Measurements from ENCODE around the gene ZNF771.

GRCh38 chr16:30429418-30429677, 21.9 kb downstream of the ZNF771 start:
- TF ChIP-seq CTCF (IDR thresholded peaks at IDR 0.05; ENCODE audit: extremely low read depth in 1 of 2, insufficient read depth in 1 of 2, low read depth in 1 of 2, low read length in 2 of 2) (no peak), POLR2A (IDR thresholded peaks at IDR 0.05; ENCODE audit: low read depth, low read length) (no peak), EZH2 (IDR thresholded peaks at IDR 0.05; ENCODE audit: borderline replicate concordance, low read depth, low read length, severe bottlenecking) (no peak), GATA2 (IDR thresholded peaks at IDR 0.05; ENCODE audit: insufficient read depth, insufficient read length, low read depth, low read length) (no peak), POLR2AphosphoS5 (IDR thresholded peaks at IDR 0.05; ENCODE audit: insufficient read depth, low read depth, low read length) (no peak), JUN (IDR thresholded peaks at IDR 0.05; ENCODE audit: borderline replicate concordance, insufficient read depth, insufficient read length, low read depth) (no peak), FOS (IDR thresholded peaks at IDR 0.05; ENCODE audit: borderline replicate concordance, insufficient read depth, low read length) (no peak), MYC (IDR thresholded peaks at IDR 0.05; ENCODE audit: low read depth, low read length) (no peak)

Data from endothelial cell of umbilical vein (primary cell).